ENCODE results near the gene GNG13. TPM values are rescaled to one million over a fixed set of nuclear protein-coding genes. Genes with fewer than 3 reads are reported as not detected.

GNG13 gene
- total and polyA plus RNA-seq, 2 of the 4 experiments (the other 2 are of a cell fraction): not detected

DNA sequence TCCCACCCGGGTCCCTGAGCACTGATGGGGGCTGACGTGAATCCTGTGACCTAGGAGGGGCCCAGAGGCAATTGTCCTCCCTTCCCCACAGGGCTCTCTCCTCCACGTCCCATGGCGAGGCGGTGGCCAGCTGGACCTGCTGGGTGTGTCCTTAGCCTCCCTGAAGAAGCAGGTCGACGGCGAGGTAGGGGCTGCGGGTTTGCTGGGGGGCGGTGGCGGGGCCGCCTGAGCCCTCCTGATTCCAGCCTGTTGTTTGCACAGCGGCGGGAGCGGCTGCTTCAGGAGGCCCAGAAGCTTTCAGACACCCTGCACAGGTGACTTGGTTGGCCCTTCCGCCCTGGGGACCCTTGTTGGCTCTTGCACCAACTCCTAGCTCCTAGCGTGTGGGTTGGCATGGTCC lies 10.4 kb downstream of the GNG13 start:
- 95% methylated on average over 9 of the region's 17 CpGs; no CpG with 5 or more reads in 1 of the 2 experiments for WGBS, 2 experiments (ENCODE audit: extremely low coverage in 2 of 2, insufficient read length in 1 of 2)
- dilution Hi-C loops (cut with HindIII; ENCODE audit: low sequenced_read_pairs, unreplicated experiment): no loop called here

More for the DNA sequence above, 10.4 kb downstream of the GNG13 start:
- no peak overlapping the region for H2BK120ac ChIP-seq (ENCODE audit: low read depth, low read length)
- intact Hi-C loops (cut with micrococcal nuclease) (no loop called here), in situ Hi-C loops (cut with MboI; ENCODE audit: low sequenced_read_pairs) (no loop called here)
- no peak overlapping the region for H2BK15ac ChIP-seq (ENCODE audit: low read depth, low read length)
- no peak overlapping the region for H3K14ac ChIP-seq (replicated peaks; ENCODE audit: low read depth, low read length)
- ATAC-seq (ENCODE audit: low read depth) (no peak), DNase-seq (no peak)
- no peak overlapping the region for H3K9ac ChIP-seq (ENCODE audit: low read depth, low read length)
- no peak overlapping the region for H3K27ac ChIP-seq (ENCODE audit: insufficient read depth, low read length)
- POLR2A ChIA-PET (ENCODE audit: unreplicated experiment): no interaction called here
- H3K23ac ChIP-seq (ENCODE audit: low read depth, low read length): no peak overlapping the region
- no peak overlapping the region for H4K91ac ChIP-seq (ENCODE audit: insufficient read depth, low read depth, low read length)
- H3K4me3 ChIP-seq (ENCODE audit: insufficient read depth, low read depth, low read length): no peak overlapping the region
- H2BK5ac ChIP-seq (ENCODE audit: low read depth, low read length, poor library complexity, severe bottlenecking): no peak overlapping the region
- peaks cover 23% of the 10 kb centered on the region for H4K20me1 ChIP-seq (ENCODE audit: insufficient read depth, low read length)
- no peaks in the 10 kb centered on the region for H3K9me3 ChIP-seq (ENCODE audit: control insufficient read depth, insufficient read depth, low read length)
- no TSS peak for BruUV-seq (replicated peaks)
- H2AK5ac ChIP-seq (ENCODE audit: low read depth, low read length): no peak overlapping the region
- H3K18ac ChIP-seq (ENCODE audit: low read depth, low read length): no peak overlapping the region
- H3K79me1 ChIP-seq (ENCODE audit: low read depth in 1 of 2, low read length in 2 of 2): peaks cover 4 to 35% of the 10 kb centered on the region in 2 experiments; a peak in 2 of 4 replicates
- no peak for TF ChIP-seq SMC3 (IDR thresholded peaks at IDR 0.05; ENCODE audit: low read depth, low read length)
- no peak for TF ChIP-seq MAZ (IDR thresholded peaks at IDR 0.05; ENCODE audit: borderline replicate concordance, low read depth, low read length)
- TF ChIP-seq CEBPB (IDR thresholded peaks at IDR 0.05; ENCODE audit: low read depth, low read length): no peak
- TF ChIP-seq USF2 (IDR thresholded peaks at IDR 0.05; ENCODE audit: low read depth, low read length): no peak
- TF ChIP-seq ELK1 (IDR thresholded peaks at IDR 0.05; ENCODE audit: borderline replicate concordance, low read depth, low read length): no peak
- TF ChIP-seq, protein P1, sequence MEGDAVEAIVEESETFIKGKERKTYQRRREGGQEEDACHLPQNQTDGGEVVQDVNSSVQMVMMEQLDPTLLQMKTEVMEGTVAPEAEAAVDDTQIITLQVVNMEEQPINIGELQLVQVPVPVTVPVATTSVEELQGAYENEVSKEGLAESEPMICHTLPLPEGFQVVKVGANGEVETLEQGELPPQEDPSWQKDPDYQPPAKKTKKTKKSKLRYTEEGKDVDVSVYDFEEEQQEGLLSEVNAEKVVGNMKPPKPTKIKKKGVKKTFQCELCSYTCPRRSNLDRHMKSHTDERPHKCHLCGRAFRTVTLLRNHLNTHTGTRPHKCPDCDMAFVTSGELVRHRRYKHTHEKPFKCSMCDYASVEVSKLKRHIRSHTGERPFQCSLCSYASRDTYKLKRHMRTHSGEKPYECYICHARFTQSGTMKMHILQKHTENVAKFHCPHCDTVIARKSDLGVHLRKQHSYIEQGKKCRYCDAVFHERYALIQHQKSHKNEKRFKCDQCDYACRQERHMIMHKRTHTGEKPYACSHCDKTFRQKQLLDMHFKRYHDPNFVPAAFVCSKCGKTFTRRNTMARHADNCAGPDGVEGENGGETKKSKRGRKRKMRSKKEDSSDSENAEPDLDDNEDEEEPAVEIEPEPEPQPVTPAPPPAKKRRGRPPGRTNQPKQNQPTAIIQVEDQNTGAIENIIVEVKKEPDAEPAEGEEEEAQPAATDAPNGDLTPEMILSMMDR (conservative IDR thresholded peaks at IDR 0.05; ENCODE audit: low read depth, low read length): no peak
- no peak for TF ChIP-seq CHD1 (IDR thresholded peaks at IDR 0.05; ENCODE audit: low read depth, low read length)
- TF ChIP-seq RFX5 (IDR thresholded peaks at IDR 0.05; ENCODE audit: low read depth, low read length): no peak
- TF ChIP-seq FOS (IDR thresholded peaks at IDR 0.05; ENCODE audit: low read depth, low read length): no peak
- no peak for TF ChIP-seq MXI1 (IDR thresholded peaks at IDR 0.05; ENCODE audit: borderline replicate concordance, low read depth, low read length)
- no peak for TF ChIP-seq RCOR1 (IDR thresholded peaks at IDR 0.05; ENCODE audit: insufficient replicate concordance, low read length)
- no peak for TF ChIP-seq MAFK (IDR thresholded peaks at IDR 0.05; ENCODE audit: low read depth, low read length)
- no peak for TF ChIP-seq RAD21 (IDR thresholded peaks at IDR 0.05; ENCODE audit: low read length)
- no peak for TF ChIP-seq NFE2L2 (IDR thresholded peaks at IDR 0.05; ENCODE audit: low read depth, low read length)
- TF ChIP-seq BHLHE40 (IDR thresholded peaks at IDR 0.05; ENCODE audit: low read depth, low read length): no peak
- TF ChIP-seq POLR2A (IDR thresholded peaks at IDR 0.05; ENCODE audit: low read depth, low read length): no peak
- H4K5ac ChIP-seq (ENCODE audit: low read depth, low read length): no peak overlapping the region
- H3K4me2 ChIP-seq (ENCODE audit: low read depth, low read length): no peak overlapping the region
- no peak overlapping the region for H3K56ac ChIP-seq (ENCODE audit: extremely low read depth, insufficient read depth, low read length)
- H3K36me3 ChIP-seq (ENCODE audit: control insufficient read depth, insufficient read depth, low read length): peaks cover 18% of the 10 kb centered on the region
- no peak overlapping the region for H3K4ac ChIP-seq (ENCODE audit: low read depth, low read length)
- H3K4me1 ChIP-seq (ENCODE audit: control insufficient read depth, insufficient read depth, low read length): peaks cover 11% of the 10 kb centered on the region; the same call in 1 of the 2 replicates
- H2AFZ ChIP-seq (replicated peaks; ENCODE audit: low read length, poor library complexity): no peak overlapping the region
- H3K27me3 ChIP-seq (ENCODE audit: control insufficient read depth, insufficient read depth, low read length): no peaks in the 10 kb centered on the region
- H3K9me1 ChIP-seq (ENCODE audit: insufficient read depth, low read length): no peaks in the 10 kb centered on the region
- no peak overlapping the region for H2BK20ac ChIP-seq (ENCODE audit: low read depth, low read length)
- CTCF ChIA-PET: no interaction called here
- H2AK9ac ChIP-seq (replicated peaks; ENCODE audit: low read depth, low read length, poor library complexity): no peak overlapping the region
- H4K8ac ChIP-seq (ENCODE audit: low read depth in 2 of 2, low read length in 2 of 2): no peak overlapping the region

All from IMR-90 (cell line).